ENCODE data around the gene BAAT.

Gene BAAT

DNA sequence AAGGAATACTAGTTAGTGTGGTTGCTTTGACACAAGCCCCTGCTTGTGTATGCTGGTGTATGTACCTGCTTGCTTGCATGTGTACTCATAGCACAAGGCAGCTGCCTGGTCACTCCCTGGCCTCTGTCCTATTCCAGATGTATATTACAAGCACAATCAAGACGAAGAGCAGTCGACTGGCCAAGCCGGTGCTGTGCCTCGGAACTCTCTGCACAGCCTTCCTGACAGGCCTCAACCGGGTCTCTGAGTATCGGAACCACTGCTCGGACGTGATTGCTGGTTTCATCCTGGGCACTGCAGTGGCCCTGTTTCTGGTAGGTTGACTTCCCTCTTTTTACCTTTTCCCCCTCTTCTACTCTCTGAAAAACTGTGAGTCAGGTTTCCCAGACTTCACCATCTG is 72.1 kb downstream of the BAAT start:
- H3K4me3 ChIP-seq (ENCODE audit: low read depth, low read length): no peak overlapping the region
- TF ChIP-seq, protein P1, sequence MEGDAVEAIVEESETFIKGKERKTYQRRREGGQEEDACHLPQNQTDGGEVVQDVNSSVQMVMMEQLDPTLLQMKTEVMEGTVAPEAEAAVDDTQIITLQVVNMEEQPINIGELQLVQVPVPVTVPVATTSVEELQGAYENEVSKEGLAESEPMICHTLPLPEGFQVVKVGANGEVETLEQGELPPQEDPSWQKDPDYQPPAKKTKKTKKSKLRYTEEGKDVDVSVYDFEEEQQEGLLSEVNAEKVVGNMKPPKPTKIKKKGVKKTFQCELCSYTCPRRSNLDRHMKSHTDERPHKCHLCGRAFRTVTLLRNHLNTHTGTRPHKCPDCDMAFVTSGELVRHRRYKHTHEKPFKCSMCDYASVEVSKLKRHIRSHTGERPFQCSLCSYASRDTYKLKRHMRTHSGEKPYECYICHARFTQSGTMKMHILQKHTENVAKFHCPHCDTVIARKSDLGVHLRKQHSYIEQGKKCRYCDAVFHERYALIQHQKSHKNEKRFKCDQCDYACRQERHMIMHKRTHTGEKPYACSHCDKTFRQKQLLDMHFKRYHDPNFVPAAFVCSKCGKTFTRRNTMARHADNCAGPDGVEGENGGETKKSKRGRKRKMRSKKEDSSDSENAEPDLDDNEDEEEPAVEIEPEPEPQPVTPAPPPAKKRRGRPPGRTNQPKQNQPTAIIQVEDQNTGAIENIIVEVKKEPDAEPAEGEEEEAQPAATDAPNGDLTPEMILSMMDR (IDR thresholded peaks at IDR 0.05; ENCODE audit: low read depth, low read length, missing control alignments): no peak
- no peak for DNase-seq (ENCODE audit: low read depth)

- peak; percentile 39 for DNase-seq (ENCODE audit: low read depth)
- TF ChIP-seq, protein P1 (IDR thresholded peaks at IDR 0.05; ENCODE audit: low read depth, low read length, missing control alignments): peak; percentile 52
- H3K4me3 ChIP-seq (ENCODE audit: low read depth, low read length): no peak overlapping the region
These were observed 72.9 kb downstream of the BAAT start for GRCh38 chr9:101311758-101312420.

GRCh38 chr9:101311191-101311590 is 73.6 kb downstream of the BAAT start:
- DNase-seq (ENCODE audit: low read depth): no peak
- TF ChIP-seq, protein P1 (IDR thresholded peaks at IDR 0.05; ENCODE audit: low read depth, low read length, missing control alignments): no peak
- H3K4me3 ChIP-seq (ENCODE audit: low read depth, low read length): no peak overlapping the region

Data from GM12864 (cell line).